H1 (cell line): ENCODE data around the gene CENPB. TPM values are rescaled to one million over a fixed set of nuclear protein-coding genes. Genes with fewer than 3 reads are reported as not detected.

Experiments used
- CTCF ChIA-PET: fragments of 300-600 bp; sonication (Branson Sonifier 250); formaldehyde crosslinking; loops from one replicate; lab custom pipeline; 2021; ENCODE audit not compliant: partially characterized antibody; lab: Charles Lee
- POLR2A ChIA-PET: fragments of 300-600 bp; sonication (Branson Sonifier 250); formaldehyde crosslinking; loops from one replicate; lab custom pipeline; 2021; ENCODE audit warnings: inconsistent platforms; ENCODE audit not compliant: partially characterized antibody; lab: Charles Lee
- DNase-seq, 2 experiments: peaks; one replicate each; pipeline versions ENCODE4 v3.0.0 to v3.0.0-alpha.2; 2010 to 2022; ENCODE audit warnings: low spot score in 2 of 2, low read depth in 1 of 2, mixed read lengths in 1 of 2
- FAIRE-seq: peaks from 2 replicates; lab custom pipeline; 2011; peaks lifted over from hg19 to GRCh38; lab: Jason Lieb, UNC
- H2AFZ ChIP-seq: 2 replicates; pipeline ENCODE4 v1.8.1; 2012; ENCODE audit warnings: low read length, inconsistent platforms
- H2AK5ac ChIP-seq: 2 replicates; pipeline ENCODE4 v1.6.1; 2013; ENCODE audit warnings: low read depth, low read length
- H2BK120ac ChIP-seq: replicated peaks from 2 replicates; pipeline ENCODE3; 2013; ENCODE audit warnings: low read depth, low read length, inconsistent platforms
- H2BK12ac ChIP-seq: 2 replicates; pipeline ENCODE4 v1.6.1; 2013; ENCODE audit warnings: low read depth, low read length
- H2BK15ac ChIP-seq: 2 replicates; pipeline ENCODE4 v1.6.1; 2013; ENCODE audit warnings: low read length
- H2BK20ac ChIP-seq: 2 replicates; pipeline ENCODE4 v1.6.1; 2013; ENCODE audit warnings: low read length
- H2BK5ac ChIP-seq: 2 replicates; pipeline ENCODE4 v1.6.1; 2013; ENCODE audit warnings: low read depth, low read length
- H3K14ac ChIP-seq: 2 replicates; pipeline ENCODE4 v1.6.1; 2013; ENCODE audit warnings: inconsistent platforms; ENCODE audit not compliant: insufficient read length
- H3K18ac ChIP-seq: 2 replicates; pipeline ENCODE4 v1.6.1; 2013; ENCODE audit warnings: low read length; ENCODE audit errors: extremely low read depth
- H3K23ac ChIP-seq: 2 replicates; pipeline ENCODE4 v1.6.1; 2013; ENCODE audit warnings: inconsistent platforms; ENCODE audit not compliant: insufficient read length
- H3K23me2 ChIP-seq: 2 replicates; pipeline ENCODE4 v1.6.1; 2013; ENCODE audit warnings: low read depth, low read length
- H3K27ac ChIP-seq: 2 replicates; pipeline ENCODE4 v1.6.1; 2011; ENCODE audit warnings: low read depth, low read length, inconsistent platforms
- H3K27me3 ChIP-seq, 4 experiments: replicated peaks in 1 of 4; 1 replicate in 1 of 4; 2 replicates in 3 of 4; pipeline versions ENCODE4 v1.6.1 to v1.8.1; 2011 to 2013; ENCODE audit warnings: low read length in 3 of 4, mild to moderate bottlenecking in 3 of 4, inconsistent platforms in 2 of 4, mixed read lengths in 2 of 4, moderate library complexity in 1 of 4; ENCODE audit not compliant: control insufficient read depth in 3 of 4, insufficient read depth in 3 of 4; ENCODE audit errors: extremely low read depth in 1 of 4
- H3K36me3 ChIP-seq, 4 experiments: 2 replicates each; pipeline versions ENCODE4 v1.6.1 to v1.8.1; 2011 to 2013; ENCODE audit warnings: mild to moderate bottlenecking in 4 of 4, low read length in 3 of 4, moderate library complexity in 2 of 4, control low read depth in 1 of 4, inconsistent platforms in 1 of 4; ENCODE audit not compliant: insufficient read depth in 4 of 4, control insufficient read depth in 2 of 4
- H3K4ac ChIP-seq: replicated peaks from 2 replicates; pipeline ENCODE3; 2013; ENCODE audit warnings: low read length, low read depth, mixed read lengths, inconsistent platforms; ENCODE audit not compliant: insufficient read length
- H3K4me1 ChIP-seq, 4 experiments: replicated peaks in 1 of 4; 1 replicate in 1 of 4; 2 replicates in 3 of 4; pipeline versions ENCODE4 v1.6.1 to v1.8.1; 2011 to 2013; ENCODE audit warnings: low read length in 3 of 4, inconsistent platforms in 2 of 4, mixed read lengths in 1 of 4; ENCODE audit not compliant: insufficient read depth in 4 of 4, control insufficient read depth in 3 of 4
- H3K4me2 ChIP-seq, 2 experiments: 2 replicates each; pipeline versions ENCODE4 v1.6.1 to v1.8.1; 2011 to 2013; ENCODE audit warnings: low read depth in 2 of 2, low read length in 2 of 2, control low read depth in 1 of 2, inconsistent platforms in 1 of 2, mild to moderate bottlenecking in 1 of 2; ENCODE audit not compliant: insufficient read depth in 1 of 2
- H3K4me3 ChIP-seq, 4 experiments: fragments of 200-600, 300-600 bp in 1 of 4; sonication (generic), shearing (Covaris generic), sonication (Bioruptor Twin) in 1 of 4; 2 replicates each; pipeline versions ENCODE4 v1.5.1 to v1.8.1; 2011 to 2016; ENCODE audit warnings: low read length in 4 of 4, low read depth in 3 of 4, control low read depth in 2 of 4, inconsistent platforms in 2 of 4, mild to moderate bottlenecking in 2 of 4, mixed read lengths in 1 of 4, moderate library complexity in 1 of 4; ENCODE audit not compliant: insufficient read depth in 2 of 4; ENCODE audit errors: extremely low read depth in 1 of 4
- H3K56ac ChIP-seq: replicated peaks from 2 replicates; pipeline ENCODE3; 2013; ENCODE audit warnings: low read depth, mild to moderate bottlenecking, mixed read lengths, low read length, inconsistent platforms; ENCODE audit not compliant: insufficient read length
- H3K79me1 ChIP-seq: 2 replicates; pipeline ENCODE4 v1.6.1; 2013; ENCODE audit warnings: low read depth, low read length, control low read depth
- H3K79me2 ChIP-seq, 2 experiments: 2 replicates each; pipeline versions ENCODE4 v1.6.1 to v1.8.1; 2012 to 2013; ENCODE audit warnings: low read length in 2 of 2, mild to moderate bottlenecking in 2 of 2, inconsistent platforms in 1 of 2; ENCODE audit not compliant: insufficient read depth in 2 of 2, control insufficient read depth in 1 of 2
- H3K9ac ChIP-seq, 4 experiments: replicated peaks in 1 of 4; 1 replicate in 1 of 4; 2 replicates in 3 of 4; pipeline versions ENCODE4 v1.6.1 to v1.8.1; 2011 to 2013; ENCODE audit warnings: low read depth in 3 of 4, low read length in 3 of 4, control low read depth in 2 of 4, mild to moderate bottlenecking in 2 of 4, moderate library complexity in 2 of 4, inconsistent platforms in 1 of 4; ENCODE audit errors: extremely low read depth in 1 of 4
- H3K9me3 ChIP-seq, 2 experiments: 2 replicates each; pipeline versions ENCODE4 v1.6.1 to v1.8.1; 2012 to 2013; ENCODE audit warnings: mild to moderate bottlenecking in 2 of 2, moderate library complexity in 2 of 2, control low read depth in 1 of 2, inconsistent platforms in 1 of 2, low read depth in 1 of 2, low read length in 1 of 2, mixed read lengths in 1 of 2; ENCODE audit not compliant: insufficient read depth in 2 of 2
- H4K20me1 ChIP-seq, 2 experiments: replicated peaks in 1 of 2; 2 replicates each; pipeline versions ENCODE3 to v1.8.1; 2011 to 2013; ENCODE audit warnings: inconsistent platforms in 2 of 2, low read length in 2 of 2, mild to moderate bottlenecking in 1 of 2; ENCODE audit not compliant: insufficient read depth in 2 of 2, control insufficient read depth in 1 of 2
- H4K5ac ChIP-seq: 2 replicates; pipeline ENCODE4 v1.6.1; 2013; ENCODE audit warnings: low read length, low read depth, mixed read lengths, inconsistent platforms; ENCODE audit not compliant: insufficient read length
- H4K8ac ChIP-seq: 2 replicates; pipeline ENCODE4 v1.8.0; 2013; ENCODE audit warnings: mild to moderate bottlenecking, moderate library complexity, low read length, inconsistent platforms; ENCODE audit not compliant: insufficient read depth; ENCODE audit errors: extremely low read depth
- H4K91ac ChIP-seq: replicated peaks from 2 replicates; pipeline ENCODE3; 2013; ENCODE audit warnings: low read length, mixed read lengths, inconsistent platforms; ENCODE audit not compliant: insufficient read length
- HDAC2 ChIP-seq, 2 experiments: fragments of 300-600 bp in 1 of 2; sonication (generic) in 1 of 2; IDR thresholded peaks; 2 replicates each; pipeline ENCODE4 v1.6.1; 2011 to 2012; ENCODE audit warnings: low read depth in 2 of 2, low read length in 2 of 2, mild to moderate bottlenecking in 2 of 2, moderate library complexity in 2 of 2, borderline replicate concordance in 1 of 2, inconsistent platforms in 1 of 2
- WGBS, 2 experiments: shearing (Covaris generic) in 1 of 2; methylation state at CpG; one replicate each; pipeline versions ENCODE4 v1.1.6 to v1.1.7; 2013 to 2015; ENCODE audit warnings: low lambda C conversion rate in 2 of 2, mixed read lengths in 2 of 2, inconsistent platforms in 1 of 2, low coverage in 1 of 2, missing lambda C conversion rate in 1 of 2; ENCODE audit not compliant: insufficient replicate concordance in 2 of 2, insufficient coverage in 1 of 2, insufficient read length in 1 of 2; ENCODE audit errors: extremely low coverage in 1 of 2, missing lambda C conversion rate in 1 of 2; 5-methylcytosine and 5-hydroxymethylcytosine counted together
- polyA plus RNA-seq, 7 experiments: library from polyadenylated mRNA; depleted of rRNA in 3 of 7; stranded (reverse) in 5 of 7; unstranded in 2 of 7; fragments of >200 nt in 5 of 7; fragments of 200-250 nt in 2 of 7; gene quantifications; 1 replicate in 5 of 7; 2 replicates in 1 of 7; 4 replicates in 1 of 7; pipeline versions ENCODE4 v1.2.1 to v1.2.3, GENCODE V29; 2011 to 2013; ENCODE audit warnings: missing spikeins in 2 of 7, mixed read lengths in 2 of 7
- total RNA-seq: library from RNA; stranded (reverse); fragmentation: NEBNext Ultra II Directional; extraction: Animal tissue kit (Norgen Biotek cat#: 25700); gene quantifications from 2 replicates; pipeline ENCODE4 v1.2.1, GENCODE V29; 2021

CENPB gene
- total and polyA plus RNA-seq, 2 of the 8 experiments (the other 6 are each of a cell fraction or from before 2014, with no cell fraction given): 17.7 to 51.6 TPM

DNA sequence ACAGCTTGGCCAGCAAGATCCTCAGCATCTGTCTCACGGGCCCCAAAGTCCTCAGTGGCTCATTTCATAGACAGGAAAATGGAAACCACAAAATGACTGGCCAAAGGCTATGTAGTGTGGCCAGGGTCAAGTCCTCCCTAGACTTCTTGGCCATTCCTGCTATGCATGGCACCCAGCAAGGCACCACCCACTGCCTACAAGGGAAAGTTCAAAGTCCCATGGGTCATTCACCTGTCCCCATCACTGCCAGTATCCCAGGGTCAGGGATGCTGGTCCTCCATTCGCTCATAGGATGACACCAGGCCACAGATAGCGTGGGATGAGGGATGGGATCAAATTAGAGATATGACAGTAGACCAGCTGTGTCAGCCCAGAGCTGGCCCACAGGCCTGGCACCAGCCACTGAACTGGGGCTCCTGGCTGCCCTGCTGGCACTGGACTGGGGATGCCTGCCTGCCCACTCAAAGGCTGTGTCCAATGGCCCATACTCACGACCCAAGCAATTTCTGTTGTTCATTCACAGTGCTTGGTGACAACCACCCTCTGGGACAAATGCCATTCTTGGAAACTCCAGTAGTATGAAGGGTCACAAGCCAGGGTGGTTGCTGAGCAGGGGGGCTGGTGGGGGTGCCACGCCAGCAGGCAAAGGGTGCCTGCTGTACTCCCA lies 30.6 kb downstream of the CENPB start:
- H4K5ac ChIP-seq: no peak overlapping the region
- H2BK120ac ChIP-seq: no peak overlapping the region
- no peak overlapping the region for H3K4me2 ChIP-seq
- peaks cover 0 to 9% (median 4%) of the 10 kb centered on the region in 4 experiments; a peak in 5 of 7 replicates for H3K27me3 ChIP-seq
- no peak for FAIRE-seq
- H3K79me1 ChIP-seq: peaks cover 6% of the 10 kb centered on the region
- CTCF ChIA-PET: interaction anchor here (0.5 to 18.6 kb wide), 12 partner anchors 4 to 140 kb away, joined by 3 to 308 read pairs (median 9); partner anchors contain the start of genes ADISSP, AP5S1, HSPA12B and SIGLEC1
- no peak overlapping the region for H4K8ac ChIP-seq
- 95% methylated on average over 5 of the region's 5 CpGs; no CpG with 5 or more reads in 1 of the 2 experiments for WGBS, 2 experiments
- no peak overlapping the region for H2BK5ac ChIP-seq
- no peak overlapping the region for H2BK12ac ChIP-seq
- H3K4me1 ChIP-seq: peaks cover 0 to 7% (median 0%) of the 10 kb centered on the region in 4 experiments; a peak in 3 of 7 replicates
- H3K9ac ChIP-seq: no peak overlapping the region
- DNase-seq: no peak
- H2AK5ac ChIP-seq: no peak overlapping the region
- peaks cover 0 to 3% of the 10 kb centered on the region in 2 experiments; a peak in 1 of 4 replicates for H3K79me2 ChIP-seq
- H3K4ac ChIP-seq: no peak overlapping the region
- H3K9me3 ChIP-seq: no peaks in the 10 kb centered on the region
- H3K23me2 ChIP-seq: peaks cover 13% of the 10 kb centered on the region; the same call in 1 of the 2 replicates
- no peak overlapping the region for H2AFZ ChIP-seq
- no peak overlapping the region for H3K4me3 ChIP-seq
- H3K36me3 ChIP-seq: peaks cover 0 to 9% (median 2%) of the 10 kb centered on the region in 4 experiments; a peak in 6 of 8 replicates
- no peak overlapping the region for H3K23ac ChIP-seq
- H2BK15ac ChIP-seq: no peak overlapping the region
- no peak for TF ChIP-seq HDAC2 (IDR thresholded peaks at IDR 0.05; ENCODE audit: borderline replicate concordance in 1 of 2, low read depth in 2 of 2, low read length in 2 of 2)
- no peak overlapping the region for H3K27ac ChIP-seq
- H4K91ac ChIP-seq: no peak overlapping the region
- H3K18ac ChIP-seq: no peak overlapping the region
- peaks cover 8 to 26% of the 10 kb centered on the region in 2 experiments for H4K20me1 ChIP-seq
- POLR2A ChIA-PET: interaction anchor here (0.6 to 5.9 kb wide), 5 partner anchors 8 to 97 kb away, joined by 3 to 46 read pairs (median 5); partner anchors contain the start of gene ADISSP
- no peak overlapping the region for H3K14ac ChIP-seq
- H3K56ac ChIP-seq: no peak overlapping the region
- no peak overlapping the region for H2BK20ac ChIP-seq
